HG03521 (cell line): ENCODE data around the gene STC2.
A peak's percentile ranks its signal among the peaks of the same experiment; 100 is the strongest.

ENCODE experiments used
- ATAC-seq: cut with Tn5 transposase; IDR thresholded peaks from one replicate; pipeline ENCODE4 v1.9.1; 2021; ENCODE audit warnings: mild to moderate bottlenecking, moderate library complexity; ENCODE audit not compliant: unreplicated experiment

STC2 gene

GRCh38 chr5:173329491-173330337, 1.5 kb upstream of the STC2 start:
- ATAC-seq, result peak; percentile 35

- ATAC-seq, result no peak
These were observed 753 bp upstream of the STC2 start for GRCh38 chr5:173328844-173329490.

- no peak for ATAC-seq
These were observed 898 bp downstream of the STC2 start for GRCh38 chr5:173327084-173327947.

GRCh38 chr5:173326501-173326960, 1.7 kb downstream of the STC2 start:
- no peak for ATAC-seq

- no peak for ATAC-seq
These were observed 3.0 kb downstream of the STC2 start for GRCh38 chr5:173325091-173325698.

GRCh38 chr5:173324115-173325001, 3.9 kb downstream of the STC2 start:
- ATAC-seq, result no peak

- no peak for ATAC-seq
These were observed 4.5 kb downstream of the STC2 start for GRCh38 chr5:173323799-173324114.

- ATAC-seq, result no peak
These were observed 5.0 kb downstream of the STC2 start for GRCh38 chr5:173323106-173323798.

- no peak for ATAC-seq
These were observed 6.3 kb downstream of the STC2 start for GRCh38 chr5:173321886-173322285.

- ATAC-seq, result no peak
These were observed 8.0 kb downstream of the STC2 start for GRCh38 chr5:173320259-173320658.

- no peak for ATAC-seq
These were observed 8.6 kb downstream of the STC2 start for GRCh38 chr5:173319646-173320045.

- ATAC-seq, result no peak
These were observed 9.2 kb downstream of the STC2 start for GRCh38 chr5:173318881-173319620.

GRCh38 chr5:173318330-173318729, 9.9 kb downstream of the STC2 start:
- no peak for ATAC-seq

- ATAC-seq, result no peak
These were observed 10.4 kb downstream of the STC2 start for GRCh38 chr5:173317852-173318251.

GRCh38 chr5:173317091-173317730, 11.0 kb downstream of the STC2 start:
- no peak for ATAC-seq

GRCh38 chr5:173316339-173317020, 11.7 kb downstream of the STC2 start:
- no peak for ATAC-seq

- no peak for ATAC-seq
These were observed 12.5 kb downstream of the STC2 start for GRCh38 chr5:173315495-173316338.
